ENCODE measurements around the gene ARNT2.
"Not testable (repeated sequence)": the region's sequence is repeated elsewhere in the genome, so short reads cannot be mapped to it uniquely, and the experiment has no call there.

Gene ARNT2

DNA sequence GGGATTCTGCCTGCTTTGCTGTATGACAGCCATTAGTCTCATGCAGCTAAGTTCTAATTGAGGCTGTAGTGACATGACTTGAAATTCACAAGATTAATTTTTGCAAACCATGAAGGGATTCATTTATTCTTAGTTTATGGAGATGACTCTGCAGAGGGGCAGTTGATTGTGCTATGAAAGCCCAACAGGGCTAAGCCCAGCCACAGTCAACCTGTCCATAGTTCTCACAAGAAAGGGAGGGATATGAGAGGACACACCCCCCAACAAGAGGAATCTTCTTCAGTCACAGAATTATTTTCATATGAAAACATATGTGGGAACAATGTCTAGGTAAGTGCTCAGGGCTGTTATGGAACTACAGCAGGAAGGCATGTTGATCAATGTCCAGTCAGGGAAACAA lies 229.0 kb downstream of the ARNT2 start:
- no peak for DNase-seq

- no peak for DNase-seq
Observed at GRCh38 chr15:80635953-80636352, 231.8 kb downstream of the ARNT2 start.

DNA sequence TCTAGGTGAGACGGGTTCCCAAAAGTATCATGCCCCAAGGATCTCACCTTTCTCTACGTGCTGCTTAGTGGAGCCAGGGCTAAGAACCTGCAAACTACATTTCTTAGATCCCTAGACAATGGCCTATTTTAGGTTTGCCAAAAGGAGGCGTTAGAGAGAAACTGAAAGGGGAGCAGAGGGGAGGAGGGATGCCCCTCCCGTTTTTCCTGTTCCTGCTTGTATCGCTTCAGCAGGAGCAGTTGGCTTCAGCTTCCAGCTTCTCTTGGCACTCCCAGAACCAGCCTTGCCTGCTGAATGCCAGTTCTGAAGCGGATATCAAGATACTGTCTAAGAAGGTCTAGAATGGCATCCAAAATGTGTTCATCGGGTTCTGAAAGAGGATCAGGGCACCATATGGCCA lies 232.5 kb downstream of the ARNT2 start:
- no peak for DNase-seq

DNA sequence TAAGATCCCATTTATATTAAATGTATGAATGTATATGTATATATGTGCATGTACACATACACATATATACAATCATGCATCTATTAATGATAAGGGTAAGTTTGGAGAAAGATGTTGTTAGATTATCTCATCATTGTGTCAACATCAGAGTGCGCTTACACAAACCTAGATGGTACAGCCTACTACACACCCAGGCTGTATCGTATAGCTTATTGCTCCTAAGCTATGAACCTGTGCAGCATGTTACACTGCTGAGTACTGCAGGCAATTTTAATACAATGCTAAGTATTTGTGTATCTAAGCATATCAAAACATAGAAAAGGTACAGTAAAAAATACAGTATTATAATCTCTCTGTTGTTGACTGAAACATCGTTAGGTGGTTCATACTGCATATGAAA lies 233.6 kb downstream of the ARNT2 start:
- no peak for DNase-seq

- DNase-seq: no peak
Observed at GRCh38 chr15:80638553-80639167, 234.5 kb downstream of the ARNT2 start.

DNA sequence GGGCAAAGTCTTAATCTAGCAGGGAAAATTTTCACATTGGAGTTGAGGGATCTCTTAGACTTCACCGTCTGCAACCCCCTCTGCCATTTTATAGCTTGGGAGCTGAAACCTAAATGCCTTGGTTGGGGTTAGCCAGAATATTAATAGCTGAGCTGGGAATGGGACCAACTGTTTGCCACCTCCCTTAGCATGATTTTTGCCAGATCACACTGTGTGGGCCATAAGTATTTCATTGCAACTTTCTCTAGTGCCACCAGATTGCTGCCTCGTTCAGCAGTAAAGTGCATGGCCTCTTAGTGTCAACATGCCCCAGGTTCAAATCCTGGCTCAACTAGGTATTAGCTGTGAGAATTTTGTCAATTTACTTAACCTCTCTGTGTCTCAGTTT lies 235.0 kb downstream of the ARNT2 start:
- no peak for DNase-seq

DNA sequence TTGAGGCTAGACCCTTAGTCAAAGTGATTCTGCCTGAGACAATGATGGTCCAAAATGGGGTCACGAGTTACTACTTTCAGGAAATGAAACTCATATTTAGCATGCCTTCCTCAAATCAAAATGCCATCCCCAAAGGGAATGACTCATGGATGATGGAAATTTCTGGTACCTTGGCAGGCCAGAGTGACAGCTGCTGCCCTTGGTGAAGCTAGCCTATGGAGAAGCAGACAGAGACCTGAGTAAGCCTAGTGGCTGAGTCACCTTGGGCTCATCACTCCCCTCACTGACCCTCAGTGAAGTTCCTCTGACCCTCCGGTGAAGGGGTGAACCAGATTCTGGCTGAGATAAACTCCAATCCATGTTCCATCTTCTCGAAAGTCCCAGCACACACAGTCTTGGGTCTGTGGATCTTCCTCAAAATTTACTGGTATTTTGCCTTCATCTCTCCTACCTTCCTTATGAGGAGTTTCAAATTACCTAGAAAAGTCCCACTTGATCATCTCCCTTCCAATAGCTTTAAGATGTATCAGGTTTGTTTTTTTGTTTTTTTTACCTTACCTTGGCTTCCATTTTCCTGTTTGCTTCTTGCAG lies 236.4 kb downstream of the ARNT2 start:
- no peak for DNase-seq

GRCh38 chr15:80641384-80641783 lies 237.2 kb downstream of the ARNT2 start:
- no peak for DNase-seq

GRCh38 chr15:80643431-80643951 lies 239.3 kb downstream of the ARNT2 start:
- no peak for DNase-seq

DNA sequence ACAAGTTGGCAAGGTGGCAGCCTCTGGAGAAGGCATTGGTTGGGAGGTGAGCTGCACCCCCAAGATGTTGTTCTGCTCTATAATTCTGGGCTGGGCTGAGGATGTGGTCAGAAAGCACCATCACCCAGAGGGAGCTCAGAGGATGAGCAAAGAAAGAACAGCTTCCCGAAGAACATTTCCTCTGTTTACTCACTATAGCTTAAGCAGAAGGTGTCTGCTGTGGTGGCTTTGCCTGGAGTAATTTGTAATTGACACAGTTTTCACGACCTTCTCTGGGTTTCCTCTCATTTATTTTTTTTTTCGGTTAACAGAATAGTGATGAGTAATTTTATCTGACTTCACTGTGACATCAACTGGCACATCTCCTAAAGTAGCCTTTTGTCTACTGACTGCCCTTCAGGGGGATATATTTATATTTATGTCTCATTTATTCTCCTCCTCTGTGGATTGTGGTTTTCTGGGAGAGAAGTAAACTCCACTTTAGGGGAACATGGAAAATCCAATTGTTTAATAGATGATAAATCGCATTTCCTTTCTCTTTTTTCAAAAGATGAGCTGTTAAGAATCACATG lies 241.4 kb downstream of the ARNT2 start:
- no peak for DNase-seq

GRCh38 chr15:80647424-80647823 lies 243.2 kb downstream of the ARNT2 start:
- DNase-seq: not testable (repeated sequence)
